Fibroblast of pulmonary artery (primary cell): ENCODE data around the gene DRC1.

Experiments
- DNase-seq: peaks from one replicate; pipeline ENCODE4 v3.0.0-alpha.2; 2010; ENCODE audit warnings: low read depth
- H3K4me3 ChIP-seq: replicated peaks from 2 replicates; pipeline ENCODE4 v1.5.1; 2011; ENCODE audit warnings: low read depth, mild to moderate bottlenecking, control low read depth, low read length, moderate library complexity
- CTCF ChIP-seq: IDR thresholded peaks from 2 replicates; pipeline ENCODE4 v1.5.1; 2011; ENCODE audit warnings: mild to moderate bottlenecking, control low read depth, low read length, inconsistent platforms; ENCODE audit errors: missing control alignments

Gene DRC1

GRCh38 chr2:26493566-26493965 is 91.8 kb downstream of the DRC1 start:
- no peak overlapping the region for H3K4me3 ChIP-seq
- no peak for DNase-seq
- TF ChIP-seq CTCF: no peak

GRCh38 chr2:26494199-26494598 is 92.5 kb downstream of the DRC1 start:
- no peak for DNase-seq
- H3K4me3 ChIP-seq: no peak overlapping the region
- no peak for TF ChIP-seq CTCF

- DNase-seq: no peak
- no peak for TF ChIP-seq CTCF
- H3K4me3 ChIP-seq: no peak overlapping the region
Measured at GRCh38 chr2:26494891-26495290, 93.2 kb downstream of the DRC1 start.

- no peak for TF ChIP-seq CTCF
- DNase-seq: no peak
- no peak overlapping the region for H3K4me3 ChIP-seq
Measured at GRCh38 chr2:26495705-26496297, 94.1 kb downstream of the DRC1 start.

GRCh38 chr2:26500406-26500805 is 98.7 kb downstream of the DRC1 start:
- H3K4me3 ChIP-seq: no peak overlapping the region
- no peak for DNase-seq
- no peak for TF ChIP-seq CTCF

- H3K4me3 ChIP-seq: no peak overlapping the region
- TF ChIP-seq CTCF: peak; percentile 68
- peak; percentile 39 for DNase-seq
Measured at GRCh38 chr2:26503231-26503880, 101.6 kb downstream of the DRC1 start.

GRCh38 chr2:26504002-26504401 is 102.3 kb downstream of the DRC1 start:
- no peak for TF ChIP-seq CTCF
- DNase-seq: no peak
- H3K4me3 ChIP-seq: no peak overlapping the region
